ENCODE results near the gene XRN2.

DNA sequence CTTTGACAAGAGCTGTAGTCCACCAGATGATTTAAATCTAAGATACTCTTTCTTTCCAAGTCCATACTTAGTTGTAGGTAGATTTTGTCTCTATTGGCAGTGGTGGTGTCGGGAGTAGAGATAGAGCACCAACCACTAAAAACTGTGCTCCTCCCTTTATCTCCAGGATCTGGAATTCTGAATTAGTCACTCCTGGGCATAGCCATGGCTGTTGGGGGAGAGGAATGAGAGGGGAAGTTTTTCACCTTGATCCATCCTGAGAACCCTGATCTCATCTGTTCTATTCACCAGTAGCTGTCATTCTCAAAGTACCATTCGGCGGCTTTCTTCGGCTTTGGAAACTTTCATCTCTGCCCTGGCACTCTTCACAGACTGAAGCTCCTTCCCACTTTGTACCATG lies 129.8 kb downstream of the XRN2 start:
- TF ChIP-seq, protein P1, sequence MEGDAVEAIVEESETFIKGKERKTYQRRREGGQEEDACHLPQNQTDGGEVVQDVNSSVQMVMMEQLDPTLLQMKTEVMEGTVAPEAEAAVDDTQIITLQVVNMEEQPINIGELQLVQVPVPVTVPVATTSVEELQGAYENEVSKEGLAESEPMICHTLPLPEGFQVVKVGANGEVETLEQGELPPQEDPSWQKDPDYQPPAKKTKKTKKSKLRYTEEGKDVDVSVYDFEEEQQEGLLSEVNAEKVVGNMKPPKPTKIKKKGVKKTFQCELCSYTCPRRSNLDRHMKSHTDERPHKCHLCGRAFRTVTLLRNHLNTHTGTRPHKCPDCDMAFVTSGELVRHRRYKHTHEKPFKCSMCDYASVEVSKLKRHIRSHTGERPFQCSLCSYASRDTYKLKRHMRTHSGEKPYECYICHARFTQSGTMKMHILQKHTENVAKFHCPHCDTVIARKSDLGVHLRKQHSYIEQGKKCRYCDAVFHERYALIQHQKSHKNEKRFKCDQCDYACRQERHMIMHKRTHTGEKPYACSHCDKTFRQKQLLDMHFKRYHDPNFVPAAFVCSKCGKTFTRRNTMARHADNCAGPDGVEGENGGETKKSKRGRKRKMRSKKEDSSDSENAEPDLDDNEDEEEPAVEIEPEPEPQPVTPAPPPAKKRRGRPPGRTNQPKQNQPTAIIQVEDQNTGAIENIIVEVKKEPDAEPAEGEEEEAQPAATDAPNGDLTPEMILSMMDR (IDR thresholded peaks at IDR 0.05 in 8 of 11, conservative IDR thresholded peaks at IDR 0.05 in 3 of 11), result no peak
- no peak for TF ChIP-seq POLR2A (IDR thresholded peaks at IDR 0.05)
